Type B pancreatic cell (in vitro differentiated cells): Measurements from ENCODE around the gene ERVK3-1. TPM values are rescaled to one million over a fixed set of nuclear protein-coding genes. Genes with fewer than 3 reads are reported as not detected.

Experiments
- DNase-seq: peaks from one replicate; pipeline ENCODE4 v3.0.0; 2021; ENCODE audit warnings: mixed read lengths; ENCODE audit not compliant: unreplicated experiment; ENCODE audit errors: extremely low spot score
- H3K27ac Mint-ChIP-seq: 2 replicates; pipeline ENCODE4 v1.8.0; 2021; ENCODE audit warnings: mild to moderate bottlenecking, mixed read lengths
- H3K27me3 Mint-ChIP-seq: 2 replicates; pipeline ENCODE4 v1.8.0; 2021; ENCODE audit warnings: mixed read lengths
- H3K36me3 Mint-ChIP-seq: 2 replicates; pipeline ENCODE4 v1.8.0; 2021; ENCODE audit warnings: mixed read lengths
- H3K4me1 Mint-ChIP-seq: one replicate; pipeline ENCODE4 v1.8.0; 2021; ENCODE audit warnings: mixed read lengths; ENCODE audit not compliant: unreplicated experiment
- H3K4me3 Mint-ChIP-seq: 2 replicates; pipeline ENCODE4 v1.8.0; 2021; ENCODE audit warnings: mild to moderate bottlenecking, mixed read lengths
- H3K9me3 Mint-ChIP-seq: 2 replicates; pipeline ENCODE4 v1.8.0; 2021; ENCODE audit warnings: mixed read lengths
- CTCF ChIP-seq: fragments of 200-600 bp; sonication (generic); conservative IDR thresholded peaks from 2 replicates; pipeline ENCODE4 v1.5.0; 2021; ENCODE audit warnings: antibody characterized with exemption, mild to moderate bottlenecking
- total RNA-seq: library from RNA; stranded (reverse); gene quantifications from 2 replicates; pipeline ENCODE4 v1.2.1, GENCODE V29; 2021; ENCODE audit warnings: low replicate concordance

ERVK3-1 gene
- total RNA-seq, 1 donor from 2014 or later: 36.8 TPM

GRCh38 chr19:58277748-58278540, 27.2 kb upstream of the ERVK3-1 start:
- Mint-ChIP-seq H3K27me3 (peaks cover 3% of the 10 kb centered on the region), H3K4me1 (peaks cover 22% of the 10 kb centered on the region), H3K4me3 (peak overlapping the region; percentile 93), H3K27ac (peak overlapping the region; percentile 98), H3K36me3 (peaks cover 61% of the 10 kb centered on the region), H3K9me3 (peaks cover 12% of the 10 kb centered on the region)
- no peak for TF ChIP-seq CTCF
- DNase-seq: no peak

GRCh38 chr19:58278541-58279041, 26.6 kb upstream of the ERVK3-1 start, which contains the start of gene ZNF8:
Gene ZNF8, plus strand, starts transcription at chr19:58278955. Its CDS starts 127 bp downstream, at chr19:58279082.
- DNase-seq: peak; percentile 98
- Mint-ChIP-seq H3K9me3 (peaks cover 12% of the 10 kb centered on the region), H3K4me1 (peaks cover 22% of the 10 kb centered on the region), H3K4me3 (peak within 1 kb of the TSS; percentile 93), H3K27ac (peak within 1 kb of the TSS; percentile 98), H3K27me3 (peaks cover 3% of the 10 kb centered on the region), H3K36me3 (peaks cover 65% of the 10 kb centered on the region)
- no peak for TF ChIP-seq CTCF

GRCh38 chr19:58279042-58279924, 25.9 kb upstream of the ERVK3-1 start:
- Mint-ChIP-seq H3K27me3 (peaks cover 3% of the 10 kb centered on the region), H3K27ac (peak overlapping the region; percentile 98), H3K9me3 (peaks cover 9% of the 10 kb centered on the region), H3K4me1 (peaks cover 22% of the 10 kb centered on the region), H3K4me3 (peak overlapping the region; percentile 93), H3K36me3 (peaks cover 63% of the 10 kb centered on the region)
- peak; percentile 32 for TF ChIP-seq CTCF
- DNase-seq: peak; percentile 88

GRCh38 chr19:58279925-58280316, 25.3 kb upstream of the ERVK3-1 start:
- TF ChIP-seq CTCF: no peak
- peak overlapping the region; percentile 98 for H3K27ac Mint-ChIP-seq
- peaks cover 4% of the 10 kb centered on the region for H3K9me3 Mint-ChIP-seq
- peak overlapping the region; percentile 93 for H3K4me3 Mint-ChIP-seq
- DNase-seq: no peak
- peaks cover 56% of the 10 kb centered on the region for H3K36me3 Mint-ChIP-seq
- H3K4me1 Mint-ChIP-seq: peaks cover 22% of the 10 kb centered on the region
- H3K27me3 Mint-ChIP-seq: peaks cover 3% of the 10 kb centered on the region

GRCh38 chr19:58284199-58284598, 21.0 kb upstream of the ERVK3-1 start:
- Mint-ChIP-seq H3K4me3 (no peak overlapping the region), H3K4me1 (peaks cover 15% of the 10 kb centered on the region), H3K9me3 (no peaks in the 10 kb centered on the region), H3K27me3 (no peaks in the 10 kb centered on the region), H3K36me3 (peaks cover 66% of the 10 kb centered on the region), H3K27ac (no peak overlapping the region)
- no peak for TF ChIP-seq CTCF
- DNase-seq: no peak
